GM19463 (cell line): Measurements from ENCODE around the gene PTPRN2.

Experiments
- ATAC-seq: cut with Tn5 transposase; IDR thresholded peaks from one replicate; pipeline ENCODE4 v1.9.1; 2021; ENCODE audit warnings: mild to moderate bottlenecking, moderate library complexity; ENCODE audit not compliant: unreplicated experiment

Gene PTPRN2

DNA sequence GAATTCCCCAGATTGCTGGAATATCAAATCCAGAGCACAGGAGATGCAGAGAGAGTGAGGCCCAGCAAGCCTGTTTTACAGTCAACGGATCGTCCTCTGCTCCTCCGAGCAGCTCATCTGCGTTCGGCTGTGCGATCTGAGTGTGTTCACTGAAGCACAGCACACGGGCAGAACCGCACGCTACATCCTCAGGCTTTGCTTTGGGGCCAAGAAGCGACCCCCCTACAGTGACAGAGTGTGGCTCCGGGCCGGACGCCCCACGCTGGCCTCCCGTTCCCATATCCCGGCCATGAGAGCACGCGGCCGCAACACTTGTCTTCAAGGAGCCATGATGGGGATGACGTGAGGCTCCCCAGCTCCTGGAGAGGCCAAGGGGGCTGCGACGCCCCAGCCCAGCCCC is 819.4 kb downstream of the PTPRN2 start:
- ATAC-seq, result no peak

DNA sequence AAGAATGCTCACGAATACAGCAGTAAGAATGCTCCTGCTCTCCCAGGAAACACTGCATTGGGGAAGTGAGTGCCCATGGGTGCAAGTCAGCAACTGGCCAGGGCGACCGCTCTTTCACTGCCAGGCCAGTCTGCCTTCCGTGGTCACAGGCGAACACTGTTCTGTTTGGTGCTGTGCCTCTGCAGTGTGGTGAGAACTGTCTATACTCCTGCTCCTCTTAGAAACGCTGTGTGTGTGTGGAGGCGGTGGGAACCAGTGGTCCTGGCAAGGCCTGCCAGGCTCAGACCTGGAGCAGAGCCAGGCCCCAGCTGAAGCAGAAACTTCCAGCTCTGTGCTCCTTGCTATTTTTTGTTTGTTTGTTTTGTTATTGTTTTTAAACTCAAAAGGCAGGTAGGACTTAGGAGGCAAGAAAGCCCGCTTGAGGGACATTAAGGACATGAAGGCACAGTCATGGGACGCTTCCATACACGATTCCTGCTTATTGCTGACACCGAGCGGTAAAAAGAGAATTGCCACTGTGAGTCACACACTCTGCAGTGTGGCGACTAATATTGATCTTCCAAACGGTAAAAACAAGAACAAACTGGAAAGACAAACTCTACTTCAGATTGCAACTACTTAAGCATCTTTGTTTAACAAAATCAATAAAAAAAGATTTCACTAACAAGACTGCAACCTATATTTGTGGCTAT is 820.0 kb downstream of the PTPRN2 start:
- ATAC-seq, result no peak

DNA sequence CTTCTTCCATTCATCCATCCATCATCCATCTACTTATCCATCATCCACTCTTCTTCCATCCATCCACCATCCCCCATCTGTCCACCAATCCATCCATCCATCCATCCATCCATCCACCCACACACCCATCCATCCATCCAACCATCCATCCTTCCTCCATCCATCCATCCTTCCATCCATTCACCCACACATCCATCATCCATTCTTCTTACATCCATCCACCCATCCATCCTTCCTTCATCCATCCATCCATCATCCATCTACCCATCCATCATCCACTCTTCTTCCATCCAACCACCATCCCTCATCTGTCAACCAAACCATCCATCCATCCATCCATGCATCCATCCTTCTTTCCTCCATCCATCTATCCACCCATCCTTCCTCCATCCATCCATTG is 821.5 kb downstream of the PTPRN2 start:
- ATAC-seq, result no peak

DNA sequence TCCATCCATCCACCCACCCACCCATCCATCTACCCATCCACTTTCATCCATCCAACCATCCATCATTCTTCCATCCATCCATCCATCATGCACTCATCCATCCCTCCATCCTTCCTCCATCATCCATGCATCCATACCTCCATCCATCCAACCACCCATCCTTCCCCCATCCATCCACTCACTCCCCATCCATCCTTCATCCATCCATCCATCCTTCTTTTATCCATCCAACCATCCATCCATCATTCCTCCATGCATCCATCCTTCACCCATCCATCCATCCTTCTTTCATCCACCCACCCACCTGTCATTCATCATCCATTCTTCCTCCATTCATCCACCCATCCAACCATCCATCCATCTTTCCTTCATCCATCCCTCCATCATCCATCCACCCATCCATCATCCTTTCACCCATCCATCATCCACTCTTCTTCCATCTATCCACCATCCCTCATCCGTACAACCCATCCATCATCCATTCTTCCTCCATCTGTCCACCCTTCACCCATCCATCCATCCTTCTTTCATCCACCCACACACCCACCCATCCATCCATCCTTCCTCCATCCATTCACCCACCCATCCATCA is 822.6 kb downstream of the PTPRN2 start:
- no peak for ATAC-seq

DNA sequence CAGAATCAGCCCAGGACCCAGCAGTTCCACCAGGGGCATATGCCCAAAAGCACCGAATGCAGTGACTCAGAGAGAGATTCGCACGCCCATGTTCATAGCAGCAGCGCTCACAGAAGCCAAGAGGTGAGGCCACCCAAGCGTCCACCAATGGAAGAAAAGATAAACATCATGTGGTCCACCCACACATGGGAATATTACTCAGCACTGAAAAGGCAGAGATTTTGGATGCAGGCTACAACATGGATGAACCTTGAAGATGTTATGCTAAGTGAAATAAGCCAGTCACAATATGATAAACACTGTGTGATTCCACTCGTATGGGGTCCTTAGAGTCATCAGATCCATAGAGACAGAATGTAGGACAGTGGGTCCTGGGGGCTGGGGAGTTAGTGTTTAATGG is 823.4 kb downstream of the PTPRN2 start:
- no peak for ATAC-seq

DNA sequence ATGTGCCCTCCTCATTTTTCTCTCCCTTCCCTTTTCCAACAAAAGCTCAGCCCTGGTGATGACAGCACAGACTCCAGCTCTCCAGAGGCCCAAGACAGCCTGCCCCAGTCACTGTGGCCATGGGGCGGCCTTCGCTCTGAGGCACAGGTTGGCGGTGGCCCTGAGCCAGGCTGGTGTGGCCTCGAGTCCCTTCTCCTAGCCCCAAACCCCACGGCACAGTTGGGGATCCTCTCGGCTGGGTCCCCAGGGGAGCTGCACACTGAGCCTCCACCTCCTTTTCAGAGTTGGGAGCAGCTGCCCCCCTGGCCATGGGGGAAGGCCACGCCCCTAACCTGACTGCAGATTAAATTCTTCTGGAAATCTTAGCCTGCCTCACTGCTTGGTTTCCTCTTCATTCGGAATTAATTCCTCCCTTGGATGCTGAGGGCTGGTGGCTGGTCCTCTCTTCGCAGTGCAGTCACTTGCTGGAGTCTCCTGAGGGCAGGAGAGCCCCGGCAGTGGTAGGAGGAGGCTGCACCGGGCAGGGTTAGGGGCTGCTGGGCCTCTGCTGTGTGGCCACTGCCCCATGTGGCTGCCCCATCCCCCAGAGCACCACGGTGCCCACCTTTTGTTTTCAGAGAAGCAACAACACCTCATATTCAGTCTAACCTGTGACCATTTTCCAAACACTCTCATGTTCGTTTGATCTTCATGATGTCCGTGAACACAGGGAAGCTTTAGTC is 824.2 kb downstream of the PTPRN2 start:
- ATAC-seq, result no peak

DNA sequence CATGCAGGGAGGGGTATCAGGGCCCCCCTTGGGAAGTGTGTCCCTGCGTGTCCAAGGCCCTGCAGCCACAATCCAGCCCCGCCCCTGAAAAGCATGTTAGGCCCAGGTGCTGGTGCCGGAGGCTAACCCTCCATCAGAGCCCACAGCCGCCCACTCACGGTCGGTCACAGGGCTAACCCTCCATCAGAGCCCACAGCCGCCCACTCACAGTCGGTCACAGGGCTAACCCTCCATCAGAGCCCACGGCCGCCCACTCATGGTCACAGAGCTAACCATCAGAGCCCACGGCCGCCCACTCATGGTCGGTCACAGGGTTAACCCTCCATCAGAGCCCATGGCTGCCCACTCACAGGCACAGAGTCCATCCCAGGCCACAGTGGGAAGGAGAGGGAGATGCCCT is 824.8 kb downstream of the PTPRN2 start:
- ATAC-seq, result no peak

DNA sequence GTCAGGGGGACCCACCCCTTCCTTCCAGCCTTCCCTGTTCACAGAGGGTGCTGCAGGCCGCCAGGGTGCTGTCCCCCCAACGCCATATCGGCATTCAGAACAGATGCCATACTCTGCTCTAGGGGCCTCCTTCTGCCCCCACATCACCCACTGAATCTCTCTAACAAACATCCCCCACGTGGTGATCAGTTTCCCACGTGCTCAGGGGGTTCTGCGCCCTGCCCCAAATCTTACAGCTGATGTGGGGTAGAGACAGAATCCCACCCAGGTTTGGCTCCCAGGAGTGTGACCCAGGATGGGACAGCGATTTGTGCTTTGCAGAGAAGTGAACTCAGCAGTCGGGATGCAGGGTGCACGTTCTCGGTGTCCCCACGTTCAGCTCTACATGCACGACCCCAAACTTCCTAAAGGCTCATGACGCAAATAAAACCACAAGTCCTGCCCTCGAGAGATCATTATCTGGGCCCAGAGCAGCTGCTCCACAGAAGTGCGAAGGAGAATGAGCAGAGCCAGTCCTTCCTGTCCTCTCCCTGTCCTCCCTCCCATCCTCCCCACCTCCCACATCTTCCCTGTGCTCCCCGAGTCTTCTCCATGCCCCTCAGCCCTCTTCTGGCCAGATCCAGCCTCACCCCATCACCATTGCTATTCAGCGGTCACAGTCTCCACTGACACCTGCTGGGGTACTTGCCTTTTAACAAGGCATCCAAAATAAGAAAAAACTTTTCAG is 827.5 kb downstream of the PTPRN2 start:
- ATAC-seq, result no peak

DNA sequence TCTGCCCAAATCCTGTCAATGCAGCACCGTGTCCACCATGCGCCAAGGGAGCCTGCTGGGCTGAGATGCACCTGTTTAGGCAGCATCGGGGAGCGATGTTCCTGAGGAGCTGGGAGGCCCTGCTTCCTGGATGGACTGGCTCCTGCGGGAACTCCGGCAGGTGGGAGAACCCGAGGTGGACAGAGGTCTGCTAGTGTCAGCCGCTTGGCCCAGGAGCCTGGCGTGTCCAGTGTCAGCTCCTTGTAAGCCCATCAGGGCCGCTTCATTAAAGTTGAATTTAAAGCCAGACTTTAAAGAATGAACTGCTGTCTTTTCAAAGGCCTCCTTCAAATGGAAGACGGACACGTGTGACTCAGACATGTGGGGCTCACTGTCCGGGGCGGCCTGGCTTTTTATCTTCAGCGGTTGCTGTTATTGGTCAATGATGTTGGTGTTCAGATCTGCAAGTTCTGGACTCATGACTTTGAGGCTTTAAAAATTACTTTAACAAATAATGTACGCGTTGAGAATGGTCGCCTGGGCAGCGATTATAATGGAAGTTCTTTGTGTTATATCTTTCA is 828.3 kb downstream of the PTPRN2 start:
- ATAC-seq, result no peak

DNA sequence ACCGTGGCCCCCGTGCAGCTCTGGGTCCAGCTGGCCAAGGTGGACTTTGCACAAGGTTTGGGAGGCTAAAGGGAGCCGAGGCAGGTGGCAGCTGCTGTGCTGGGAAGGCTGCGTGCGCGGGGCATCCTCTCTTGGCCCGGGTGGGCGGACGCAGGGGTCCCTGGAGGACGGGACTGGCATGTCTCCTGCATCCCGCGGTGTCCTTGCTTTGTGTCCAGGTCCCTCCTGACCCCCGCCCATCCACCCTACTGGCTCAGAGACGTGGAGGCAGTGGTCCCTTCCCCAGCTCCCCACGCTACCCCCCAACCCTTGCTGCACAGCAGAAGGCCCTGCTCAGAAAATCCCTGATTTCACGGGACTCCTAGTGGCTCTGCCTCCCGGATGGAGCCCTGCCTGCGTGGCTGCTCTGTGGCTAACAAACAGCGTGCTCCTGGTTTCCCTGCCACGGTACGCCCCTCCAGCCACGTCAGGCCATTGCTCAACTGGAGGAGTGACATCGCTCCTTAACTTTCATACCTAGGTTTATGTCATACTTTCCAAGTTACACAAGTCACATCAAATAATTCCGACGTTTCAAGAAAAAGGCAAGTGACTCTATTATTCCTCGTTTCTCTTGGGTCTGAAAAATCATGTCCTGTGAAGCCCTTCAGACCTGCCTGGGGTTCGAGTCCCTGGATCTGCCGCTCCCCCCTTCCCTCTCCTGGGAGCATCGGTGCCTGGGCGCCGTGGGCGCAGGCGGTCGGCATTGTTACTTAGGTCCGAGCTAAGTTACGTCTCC is 829.0 kb downstream of the PTPRN2 start:
- ATAC-seq, result no peak

DNA sequence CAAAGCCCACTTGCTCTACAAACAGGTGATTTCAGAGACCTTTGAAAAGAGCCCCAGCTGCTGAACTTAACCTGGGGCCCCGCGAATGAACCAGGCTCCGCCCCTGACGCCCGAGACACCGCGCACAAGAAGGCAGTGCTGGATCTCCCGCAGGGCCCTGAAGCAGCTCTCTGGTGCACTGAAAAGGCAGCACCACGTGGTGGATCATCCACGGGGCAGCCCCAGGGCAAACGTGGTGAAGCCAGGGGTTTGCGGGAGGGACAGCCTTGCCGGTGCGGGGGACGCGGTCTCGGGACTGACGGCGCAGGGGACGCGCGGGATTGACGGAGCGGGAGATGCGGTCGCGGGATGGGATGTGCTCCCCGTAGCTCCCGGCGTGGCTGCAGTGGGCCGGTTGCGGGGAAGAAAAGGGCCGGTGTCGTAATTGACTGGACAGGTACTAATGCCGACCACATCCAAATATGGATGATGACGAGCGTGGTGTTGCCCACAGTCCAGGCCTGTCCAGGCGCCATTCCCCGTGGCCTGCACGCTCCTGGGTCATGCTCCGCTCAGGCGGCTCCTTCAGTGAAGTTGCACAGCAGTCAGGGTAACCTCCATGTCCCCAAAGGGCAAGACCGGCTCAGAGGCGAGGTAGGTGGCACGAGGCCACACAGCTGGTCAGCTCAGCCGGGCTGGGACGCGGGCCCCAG is 829.7 kb downstream of the PTPRN2 start:
- no peak for ATAC-seq

DNA sequence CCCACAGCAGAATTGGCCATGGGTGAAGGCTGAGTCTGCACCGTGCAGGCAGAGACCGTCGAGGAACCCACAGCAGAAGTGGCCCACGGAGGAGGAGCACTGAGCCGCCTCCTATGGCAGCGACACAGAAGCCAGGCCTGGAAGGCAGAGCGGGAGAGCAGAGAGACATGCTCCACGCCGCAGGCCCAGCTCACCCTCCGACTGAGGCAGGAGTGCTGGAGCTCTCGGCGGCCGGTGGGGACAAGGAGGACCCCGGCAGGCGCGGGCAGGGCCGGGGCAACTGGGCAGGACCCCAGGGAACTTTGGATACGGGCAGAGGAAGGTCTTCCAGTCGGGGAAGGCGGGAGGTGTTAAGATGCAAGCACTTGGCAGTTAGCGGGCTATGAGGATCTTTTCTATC is 830.4 kb downstream of the PTPRN2 start:
- ATAC-seq, result no peak

DNA sequence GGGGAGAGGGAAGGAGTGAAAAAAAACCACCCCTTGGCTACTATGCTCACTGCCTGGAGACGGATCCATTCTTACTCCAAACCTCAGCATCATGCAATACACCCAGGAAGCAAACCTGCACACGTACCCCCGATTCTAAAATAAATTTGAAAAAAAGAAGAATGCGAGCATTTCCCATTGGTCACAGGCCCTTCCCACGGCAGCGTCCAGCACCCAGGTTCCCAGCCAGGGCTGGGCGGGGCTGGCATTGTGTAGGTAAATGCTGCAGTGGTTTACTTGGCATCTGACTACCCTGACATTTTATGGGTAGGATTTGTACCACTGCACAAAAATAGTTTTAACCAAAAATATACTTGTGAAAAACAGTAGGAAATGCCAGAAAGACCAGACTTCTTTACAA is 831.9 kb downstream of the PTPRN2 start:
- no peak for ATAC-seq

DNA sequence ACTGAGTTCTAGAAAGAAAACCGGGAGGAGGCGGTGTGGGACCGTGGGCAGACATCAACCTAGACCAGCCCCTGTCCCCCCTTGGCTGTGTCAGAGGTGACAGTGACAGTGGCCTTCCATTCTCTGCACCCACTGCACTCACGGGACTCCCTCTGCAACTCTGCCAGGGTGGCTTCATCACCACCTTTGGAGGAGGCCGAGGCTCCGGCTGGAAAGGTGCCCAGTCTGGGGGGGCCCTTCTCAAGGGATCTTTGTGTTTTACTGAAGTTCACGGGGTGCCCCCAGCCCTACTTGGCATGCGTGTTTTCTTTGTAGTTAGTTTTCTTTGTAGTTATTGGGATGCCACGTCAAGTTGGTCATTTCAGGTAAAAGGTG is 833.2 kb downstream of the PTPRN2 start:
- no peak for ATAC-seq

DNA sequence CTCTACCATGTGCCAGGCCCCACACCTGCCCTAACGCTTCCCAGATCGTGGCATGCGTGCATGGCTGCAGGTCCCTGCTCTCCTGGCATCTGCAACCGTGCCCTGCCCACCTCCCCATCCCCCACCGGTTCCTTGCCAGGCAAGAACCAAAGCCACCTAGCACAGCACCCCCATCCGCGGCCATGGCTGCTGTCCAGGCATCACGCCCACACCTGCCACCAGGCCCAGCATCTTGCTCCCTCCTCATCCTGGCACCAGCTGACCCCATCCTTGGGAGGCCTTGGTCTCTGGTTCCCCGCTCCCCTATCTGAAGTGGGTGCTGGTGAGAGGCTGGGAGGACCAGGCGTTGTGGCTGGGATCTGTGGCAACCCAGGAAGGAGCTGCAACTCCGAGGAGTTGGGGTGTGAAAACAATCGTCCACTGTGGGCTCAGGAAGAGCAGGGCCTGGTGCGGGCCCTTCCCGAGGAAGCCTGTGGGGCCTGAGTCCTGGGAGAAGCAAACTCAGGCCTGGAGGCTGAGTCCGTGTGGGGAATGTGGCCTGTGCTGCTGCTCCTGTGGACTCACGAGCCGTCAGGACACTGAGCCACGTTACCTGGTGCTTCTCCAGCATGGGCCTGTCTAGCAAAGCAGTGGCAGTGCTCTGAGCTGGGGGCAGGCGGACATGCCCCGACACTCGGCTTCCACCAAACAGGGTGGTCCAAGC is 833.8 kb downstream of the PTPRN2 start:
- no peak for ATAC-seq

DNA sequence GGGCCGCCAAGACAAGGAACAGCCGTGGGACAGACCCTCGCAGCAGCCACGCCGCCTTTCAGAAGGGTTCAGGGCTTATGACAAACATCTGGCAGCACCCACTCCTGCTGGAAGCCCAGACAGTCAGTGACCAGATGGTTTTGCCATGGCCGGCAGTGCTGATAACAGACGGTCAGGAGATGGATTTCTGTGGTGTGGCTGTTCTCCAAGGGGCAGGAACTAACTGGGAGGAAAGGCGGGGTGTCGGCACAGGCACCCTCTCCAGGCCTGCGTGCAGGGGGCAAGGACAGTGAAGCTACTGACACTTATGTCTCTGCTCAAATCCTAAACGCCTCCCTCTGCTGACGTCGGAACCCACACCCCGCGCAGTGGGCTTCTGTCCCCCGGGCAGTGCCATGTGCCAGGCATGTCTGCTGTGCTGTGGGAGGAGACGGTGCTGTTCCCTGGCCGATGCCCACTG is 834.8 kb downstream of the PTPRN2 start:
- ATAC-seq, result no peak

DNA sequence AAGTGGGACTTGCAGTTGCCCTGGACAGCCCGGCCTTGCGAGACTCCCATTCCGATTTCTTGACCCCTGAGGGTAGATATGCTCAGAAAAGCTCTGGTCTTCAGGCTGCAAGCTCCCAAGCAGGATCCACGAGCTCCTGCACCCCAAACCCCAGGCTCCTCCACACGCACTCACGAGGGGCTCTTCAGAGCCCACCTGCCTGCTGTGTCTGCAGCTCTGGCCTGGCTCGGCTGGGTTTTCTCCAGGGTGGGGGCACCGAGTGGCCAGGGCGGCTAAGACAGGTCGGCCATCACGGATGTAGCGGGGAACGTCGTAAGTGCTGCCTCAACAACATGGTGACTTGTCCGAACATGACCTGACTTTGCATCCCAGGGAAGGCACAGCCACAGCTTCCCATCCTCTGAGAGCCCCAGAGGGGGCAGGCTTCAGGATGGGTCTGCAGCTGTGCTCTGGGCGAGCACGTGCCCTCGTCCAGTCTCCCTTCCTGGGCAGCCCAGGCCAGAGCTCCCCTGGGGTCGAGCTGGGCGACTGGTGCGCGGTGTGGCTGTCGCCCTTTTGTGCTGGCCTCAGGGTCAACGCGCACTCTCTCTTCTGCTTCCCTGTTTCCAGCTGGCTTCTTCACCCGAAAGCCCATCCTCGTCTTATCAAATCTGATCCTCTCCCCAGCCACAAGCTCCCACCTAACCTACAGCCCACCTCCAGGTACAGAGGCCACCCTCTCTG is 835.5 kb downstream of the PTPRN2 start:
- ATAC-seq, result no peak

DNA sequence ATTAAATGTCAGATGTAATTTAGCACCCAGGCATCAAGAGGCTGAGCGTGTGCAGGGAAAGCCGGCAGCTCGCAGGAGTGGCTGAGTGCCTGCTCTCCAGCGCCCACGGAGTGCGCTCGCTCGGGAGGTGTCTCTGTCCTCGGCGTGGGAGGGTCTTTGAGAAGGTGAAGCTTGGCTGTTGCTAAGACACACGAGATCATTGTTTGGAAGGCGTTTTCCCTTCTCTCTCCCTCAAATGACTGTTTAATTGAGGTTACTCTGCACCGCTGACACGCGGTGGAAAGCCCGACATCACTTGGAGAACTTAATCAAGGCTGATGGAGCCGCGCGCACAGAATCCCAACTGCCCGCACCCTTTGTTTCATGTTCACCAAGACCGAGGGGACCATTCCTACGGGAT is 836.2 kb downstream of the PTPRN2 start:
- ATAC-seq, result no peak

DNA sequence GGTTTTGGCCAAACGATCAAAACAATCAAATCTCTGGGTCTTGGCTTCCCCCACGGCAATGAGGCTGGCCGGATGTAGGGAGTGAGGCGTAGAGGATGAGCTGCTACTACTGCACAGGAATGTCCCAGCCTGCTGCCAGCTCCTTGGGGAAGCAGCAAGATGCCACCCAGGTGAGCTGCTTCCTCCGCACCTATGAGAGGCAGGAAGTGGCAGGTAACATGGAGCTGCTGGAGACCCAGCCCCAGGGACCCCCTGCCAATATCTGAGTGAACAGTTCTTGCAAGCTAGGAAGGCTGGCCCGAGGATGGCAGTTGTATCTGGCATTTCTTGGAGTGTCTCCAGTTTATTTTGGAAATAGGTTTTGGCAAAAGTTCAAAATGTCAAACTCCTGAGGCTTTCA is 837.3 kb downstream of the PTPRN2 start:
- no peak for ATAC-seq
